GM13977 (cell line): Measurements from ENCODE around the gene DLG2.

ENCODE experiments used
- DNase-seq: peaks from one replicate; pipeline ENCODE4 v3.0.0; 2012; ENCODE audit warnings: low spot score
- in situ Hi-C: fragments of 300-500 bp; cut with MboI; formaldehyde crosslinking; loops from one replicate; pipeline ENCODE4 v1.12.0; 2022; ENCODE audit warnings: low sequenced_read_pairs, low pct_unique_long_range_greater_than_20kb, mixed read lengths, inconsistent platforms; ENCODE audit not compliant: unreplicated experiment
- TF ChIP-seq, protein P1 (sequence below): IDR thresholded peaks from 2 replicates; pipeline ENCODE4 v1.5.1; 2012; ENCODE audit warnings: mild to moderate bottlenecking, control low read depth; ENCODE audit not compliant: insufficient read depth; ENCODE audit errors: extremely low read depth, missing control alignments

The DLG2 gene

GRCh38 chr11:84828616-84829015, 798.5 kb downstream of the DLG2 start:
- TF ChIP-seq, protein P1, sequence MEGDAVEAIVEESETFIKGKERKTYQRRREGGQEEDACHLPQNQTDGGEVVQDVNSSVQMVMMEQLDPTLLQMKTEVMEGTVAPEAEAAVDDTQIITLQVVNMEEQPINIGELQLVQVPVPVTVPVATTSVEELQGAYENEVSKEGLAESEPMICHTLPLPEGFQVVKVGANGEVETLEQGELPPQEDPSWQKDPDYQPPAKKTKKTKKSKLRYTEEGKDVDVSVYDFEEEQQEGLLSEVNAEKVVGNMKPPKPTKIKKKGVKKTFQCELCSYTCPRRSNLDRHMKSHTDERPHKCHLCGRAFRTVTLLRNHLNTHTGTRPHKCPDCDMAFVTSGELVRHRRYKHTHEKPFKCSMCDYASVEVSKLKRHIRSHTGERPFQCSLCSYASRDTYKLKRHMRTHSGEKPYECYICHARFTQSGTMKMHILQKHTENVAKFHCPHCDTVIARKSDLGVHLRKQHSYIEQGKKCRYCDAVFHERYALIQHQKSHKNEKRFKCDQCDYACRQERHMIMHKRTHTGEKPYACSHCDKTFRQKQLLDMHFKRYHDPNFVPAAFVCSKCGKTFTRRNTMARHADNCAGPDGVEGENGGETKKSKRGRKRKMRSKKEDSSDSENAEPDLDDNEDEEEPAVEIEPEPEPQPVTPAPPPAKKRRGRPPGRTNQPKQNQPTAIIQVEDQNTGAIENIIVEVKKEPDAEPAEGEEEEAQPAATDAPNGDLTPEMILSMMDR: no peak
- in situ Hi-C loops: no loop called here
- no peak for DNase-seq

- DNase-seq: no peak
- in situ Hi-C loops: no loop called here
- TF ChIP-seq, protein P1: no peak
Measured at GRCh38 chr11:84825106-84825660, 802.0 kb downstream of the DLG2 start.

DNA sequence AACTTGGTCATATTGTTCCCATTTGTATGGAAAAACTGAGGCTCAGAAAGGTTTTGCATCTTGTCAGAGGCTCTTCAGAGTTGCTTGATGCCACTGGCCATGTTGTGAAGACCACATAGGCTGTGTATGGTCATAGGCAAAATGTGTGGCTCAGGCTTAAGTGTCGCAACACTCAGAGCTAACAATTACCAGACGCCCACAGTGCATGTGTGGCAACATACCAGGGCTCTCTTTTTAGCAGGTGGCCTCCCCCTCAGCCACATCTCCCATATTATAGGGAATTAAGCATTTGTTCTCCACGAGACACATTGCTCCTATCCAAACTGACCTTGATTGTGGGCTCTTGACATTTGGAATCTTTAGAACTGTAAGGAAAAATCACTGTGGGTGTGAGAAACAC, 802.5 kb downstream of the DLG2 start:
- in situ Hi-C loops: no loop called here
- TF ChIP-seq, protein P1: no peak
- no peak for DNase-seq

DNA sequence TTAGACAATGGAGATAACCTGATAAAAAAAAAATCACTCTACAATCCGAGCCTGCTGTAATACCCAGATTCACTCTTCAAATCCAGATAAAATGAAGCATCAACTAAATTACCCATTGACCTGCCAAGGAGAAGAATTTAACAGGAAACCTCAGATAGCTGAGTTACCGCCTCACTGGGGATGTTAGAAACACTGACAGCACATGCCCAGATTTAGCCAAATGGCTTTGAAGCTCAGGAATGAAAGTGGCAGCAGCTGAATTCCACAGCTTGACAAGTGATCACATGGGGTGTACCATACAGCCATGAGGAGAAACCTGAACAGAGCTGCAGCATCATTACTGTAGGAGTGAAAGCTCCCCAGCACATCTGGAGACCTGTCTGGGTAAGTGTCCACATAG, 807.6 kb downstream of the DLG2 start:
- no peak for DNase-seq
- in situ Hi-C loops: no loop called here
- TF ChIP-seq, protein P1: no peak

- TF ChIP-seq, protein P1: no peak
- in situ Hi-C loops: no loop called here
- DNase-seq: no peak
Measured at GRCh38 chr11:84819128-84819527, 808.0 kb downstream of the DLG2 start.

DNA sequence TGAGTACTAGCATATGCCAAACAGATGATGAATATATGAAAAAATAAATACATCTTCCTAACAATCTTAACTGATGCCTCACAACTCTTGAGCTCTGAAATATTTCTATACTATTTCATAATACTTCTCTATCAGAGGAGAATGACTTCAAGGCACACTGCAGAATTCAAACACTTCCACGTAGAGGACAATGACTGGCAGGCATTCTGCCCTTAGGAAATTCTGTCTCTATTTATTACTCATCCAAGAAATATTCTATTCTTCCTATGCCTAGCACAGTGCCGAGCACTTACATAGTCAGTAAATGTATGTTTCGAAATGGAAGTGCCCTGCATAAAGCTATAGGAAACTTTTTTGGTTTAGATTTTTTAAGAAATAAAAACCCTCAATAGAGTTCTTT, 809.1 kb downstream of the DLG2 start:
- DNase-seq: no peak
- TF ChIP-seq, protein P1: no peak
- in situ Hi-C loops: no loop called here
